Measurements from ENCODE around the gene TCEAL1.
"Not testable (repeated sequence)": the region's sequence is repeated elsewhere in the genome, so short reads cannot be mapped to it uniquely, and the experiment has no call there.

TCEAL1 gene

DNA sequence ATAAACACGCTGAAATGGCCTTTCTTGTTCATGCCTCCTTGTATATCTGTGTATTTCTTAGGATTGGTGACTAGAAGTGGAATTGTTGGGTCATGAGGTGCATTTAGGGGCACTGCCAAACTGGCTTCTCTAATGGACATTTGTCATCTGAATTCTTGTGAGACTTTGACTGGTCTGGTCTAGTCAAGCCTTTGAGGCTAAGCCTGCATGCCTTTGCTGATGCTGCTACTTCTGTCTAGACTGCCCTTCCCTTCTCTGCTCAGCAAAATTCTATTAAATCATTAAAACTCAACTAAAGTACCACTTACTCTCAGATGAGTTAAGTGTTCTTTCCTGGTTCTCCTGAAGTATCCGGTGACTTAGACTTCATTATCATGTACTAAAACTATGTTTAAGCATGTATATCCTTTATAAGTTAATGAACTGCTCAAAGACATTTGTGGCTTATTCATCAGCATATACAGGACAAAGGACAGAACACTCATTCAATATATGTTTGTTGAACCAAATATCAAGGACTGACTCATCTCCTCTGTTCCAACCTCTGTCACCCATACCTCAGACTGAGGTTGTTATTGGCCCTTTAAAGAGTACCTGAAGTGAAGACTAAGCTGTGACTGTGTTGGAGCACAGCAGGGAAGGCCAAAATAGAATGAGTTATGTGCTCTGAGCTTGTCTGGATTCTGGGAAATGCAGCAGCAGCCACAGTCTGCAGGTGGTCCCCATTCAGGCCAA, 9.0 kb downstream of the TCEAL1 start:
- no peak for DNase-seq

DNA sequence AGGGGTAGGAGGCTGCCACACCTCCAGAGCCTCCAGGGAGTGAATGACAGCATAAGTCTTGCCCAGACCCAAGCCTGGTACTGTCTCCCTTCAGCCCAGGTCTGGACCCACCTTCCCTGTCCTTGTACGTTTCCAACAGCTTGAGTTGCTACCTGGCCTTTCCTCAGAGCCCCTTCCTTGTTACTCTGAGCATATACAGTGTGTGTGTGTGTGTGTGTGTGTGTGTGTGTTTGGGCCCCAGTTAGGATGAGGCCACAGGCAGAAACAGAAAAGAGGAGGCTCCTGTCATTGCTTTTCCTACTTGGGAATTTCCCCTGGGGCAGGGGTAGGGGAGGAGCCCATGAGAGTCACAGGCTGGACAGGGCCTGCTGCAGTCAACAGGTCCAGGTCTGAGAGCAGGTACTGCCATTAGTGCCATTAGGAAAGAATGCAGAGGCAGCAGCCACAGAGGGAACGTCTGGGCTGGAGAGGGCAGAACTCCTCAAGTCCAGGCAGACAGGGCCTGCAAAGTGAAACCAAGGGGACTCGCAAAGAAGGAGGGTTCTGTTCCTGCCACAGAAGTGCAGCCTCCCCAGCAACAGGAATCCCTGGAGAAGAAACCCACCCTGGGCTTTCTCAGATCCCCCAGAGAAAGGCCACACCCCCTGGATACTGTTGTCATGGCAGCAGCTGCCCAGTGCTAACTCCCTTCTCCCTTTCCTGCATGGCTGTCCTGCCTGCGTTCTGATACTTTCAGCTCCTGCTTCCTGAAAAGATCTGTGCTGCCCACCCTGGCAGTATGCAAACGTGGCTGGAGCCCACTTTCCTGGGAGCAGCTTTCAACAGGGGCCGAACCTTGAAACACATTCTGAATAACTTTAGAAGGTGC, 9.9 kb downstream of the TCEAL1 start:
- DNase-seq, result not testable (repeated sequence)

DNA sequence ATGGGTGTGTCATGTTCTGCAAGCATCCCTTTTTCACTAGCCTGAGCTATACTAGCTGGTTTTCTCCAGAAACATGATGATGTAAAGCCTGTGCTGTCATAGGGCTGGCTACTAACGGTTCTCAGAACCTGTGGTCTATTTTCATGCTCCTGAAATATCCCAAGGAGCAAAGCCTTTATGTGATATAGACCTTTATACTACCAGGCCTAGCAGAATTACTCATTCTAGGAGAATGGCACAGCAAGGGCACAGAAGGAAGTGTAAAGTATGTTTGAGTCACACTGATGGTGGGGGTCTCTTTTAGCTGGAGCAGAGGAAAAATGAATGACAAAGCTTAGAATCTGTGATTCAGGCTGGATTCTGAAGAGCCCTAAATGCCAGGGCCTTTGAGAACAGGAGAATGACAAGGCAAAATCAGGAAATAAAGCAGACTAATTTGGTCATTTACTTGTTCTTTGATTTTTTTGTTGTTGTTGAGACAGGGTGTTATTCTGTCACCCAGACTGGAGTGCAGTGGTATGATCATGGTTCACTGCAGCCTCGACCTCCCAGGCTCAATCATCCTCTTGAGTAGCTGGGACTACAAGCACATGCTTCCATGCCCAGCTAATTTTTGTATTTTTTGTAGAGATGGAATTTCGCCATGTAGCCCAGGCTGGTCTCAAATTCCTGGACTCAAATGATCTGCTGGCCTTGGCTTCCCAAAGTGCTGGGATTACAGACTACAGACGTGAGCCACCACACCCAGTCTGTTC, 11.8 kb downstream of the TCEAL1 start:
- no peak for DNase-seq

DNA sequence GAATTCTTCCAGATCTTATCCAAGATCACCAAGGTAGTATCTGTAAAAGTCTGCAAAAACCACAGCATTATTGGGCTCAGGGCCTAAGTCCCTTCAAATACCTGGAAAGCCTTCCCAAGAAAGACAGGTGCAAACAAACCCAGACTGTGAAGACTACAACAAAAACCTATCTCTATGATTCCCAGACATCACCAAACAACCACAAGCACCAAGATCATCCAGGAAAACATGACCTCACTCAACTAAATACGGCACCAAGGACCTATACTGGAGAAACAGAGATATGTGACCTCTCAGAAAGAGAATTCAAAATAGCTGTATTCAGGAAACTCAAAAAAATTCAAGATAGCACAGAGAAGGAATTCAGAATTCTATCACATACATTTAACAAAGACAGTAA, 15.3 kb downstream of the TCEAL1 start:
- no peak for DNase-seq

DNA sequence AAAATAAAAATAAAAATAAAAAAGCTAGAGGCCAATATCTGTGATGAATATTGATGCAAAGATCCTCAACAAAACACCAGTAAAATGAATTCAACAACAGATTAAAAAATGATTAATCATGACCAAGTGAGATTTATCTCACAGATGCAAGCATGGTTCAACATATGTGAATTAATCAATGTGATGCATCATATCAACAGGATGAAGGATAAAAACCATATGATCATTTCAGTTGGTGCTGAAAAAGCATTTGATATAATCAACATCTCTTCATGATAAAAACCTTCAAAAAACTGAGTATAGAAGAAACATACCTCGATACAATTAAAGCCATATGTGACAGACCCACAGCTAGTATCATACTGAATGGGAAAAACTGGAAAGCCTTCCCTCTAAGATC, 18.9 kb downstream of the TCEAL1 start:
- DNase-seq, result no peak

DNA sequence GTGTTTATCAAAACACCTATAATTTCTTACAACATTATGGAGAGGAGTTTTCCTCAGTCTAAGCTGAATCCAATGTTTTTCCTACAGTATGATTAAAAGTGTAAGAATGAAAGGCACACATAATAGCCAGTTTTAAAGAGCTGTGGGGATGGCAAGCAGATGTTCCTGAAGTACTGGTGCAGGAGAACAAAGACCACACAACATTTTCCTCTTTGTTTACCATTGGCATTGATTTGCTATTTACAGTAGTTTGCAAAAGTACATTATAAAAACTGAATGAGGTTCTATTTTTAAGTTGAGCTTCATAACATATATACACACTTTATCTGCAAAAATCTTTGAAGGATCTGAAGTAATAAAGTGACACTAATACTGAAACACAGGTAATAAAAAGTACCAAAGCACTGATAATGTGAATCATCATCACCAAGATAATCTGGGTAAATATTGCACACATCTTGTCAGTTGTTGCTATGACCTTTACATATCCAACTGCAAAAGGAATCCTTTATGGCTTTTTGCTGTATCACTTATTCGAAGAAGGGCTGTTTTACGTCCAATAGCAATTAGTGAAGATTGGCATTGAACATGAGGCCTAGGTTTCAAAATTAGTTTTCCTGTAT, 22.5 kb downstream of the TCEAL1 start:
- no peak for DNase-seq

DNA sequence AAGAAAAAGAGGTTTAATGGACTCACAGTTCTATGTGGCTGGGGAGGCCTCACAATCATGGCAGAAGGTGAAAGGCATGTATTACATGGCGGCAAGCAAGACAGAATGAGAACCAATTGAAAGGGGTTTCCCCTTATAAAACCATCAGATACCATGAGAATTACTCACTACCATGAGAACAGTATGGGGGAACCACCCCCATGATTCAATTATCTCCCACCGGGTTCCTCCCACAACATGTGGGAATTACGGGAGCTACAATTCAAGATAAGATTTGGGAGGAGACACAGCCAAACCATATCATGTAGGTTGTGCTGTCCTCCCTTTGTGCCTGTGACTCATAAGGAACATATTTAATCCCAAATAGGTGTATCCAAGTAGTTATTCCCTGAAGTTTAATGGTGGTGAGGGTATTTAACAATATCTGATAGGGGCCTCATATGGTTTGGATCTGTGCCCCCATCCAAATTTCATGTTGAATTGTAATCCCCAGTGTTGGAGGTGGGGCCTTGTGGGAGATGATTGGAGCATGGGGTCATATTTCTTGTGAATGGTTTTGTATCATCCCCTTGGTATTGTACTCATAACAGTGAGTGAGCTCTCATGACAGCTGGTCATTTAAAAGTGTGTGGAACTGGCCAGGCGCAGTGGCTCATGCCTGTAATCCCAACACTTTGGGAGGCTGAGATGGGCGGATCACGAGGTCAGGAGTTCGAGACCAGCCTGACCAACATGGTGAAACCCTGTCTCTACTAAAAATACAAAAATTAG, 26.6 kb downstream of the TCEAL1 start:
- DNase-seq, result not testable (repeated sequence)

DNA sequence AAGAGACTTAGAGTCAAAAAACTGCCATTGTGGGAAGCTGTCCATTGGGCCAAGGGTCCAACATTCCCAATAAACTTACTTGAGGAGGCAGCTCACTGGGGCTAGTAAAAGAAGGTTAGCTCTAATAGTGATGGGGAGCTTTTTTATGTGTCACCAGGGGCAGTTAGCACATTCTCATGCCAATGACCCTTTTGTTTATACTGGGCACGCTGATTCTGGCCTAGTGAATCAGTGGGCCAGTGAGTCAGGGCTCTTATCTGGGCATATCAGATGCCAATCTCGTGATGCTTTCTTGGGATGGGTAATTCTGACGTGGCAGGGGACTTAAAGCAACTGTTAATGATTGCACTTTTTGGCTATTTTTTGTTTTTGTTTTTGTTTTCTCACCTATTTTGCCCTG, 27.8 kb downstream of the TCEAL1 start:
- no peak for DNase-seq

DNA sequence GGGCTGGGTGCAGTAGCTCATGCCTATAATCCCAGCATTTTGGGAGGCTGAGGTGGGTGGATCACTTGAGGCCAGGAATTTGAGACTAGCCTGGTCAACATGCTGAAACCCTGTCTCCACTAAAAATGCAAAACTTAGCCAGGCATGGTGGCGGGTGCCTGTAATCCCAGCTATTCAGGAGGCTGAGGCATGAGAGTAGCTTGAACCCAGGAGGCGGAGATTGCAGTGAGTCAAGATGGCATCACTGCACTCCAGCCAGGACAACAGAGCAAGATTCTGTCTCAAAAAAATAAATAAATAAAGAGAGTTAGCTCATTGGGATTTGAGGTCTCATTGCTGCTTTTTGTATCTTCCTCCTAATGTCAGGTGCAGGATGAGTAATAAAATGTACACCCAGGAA, 28.3 kb downstream of the TCEAL1 start:
- not testable (repeated sequence) for DNase-seq

DNA sequence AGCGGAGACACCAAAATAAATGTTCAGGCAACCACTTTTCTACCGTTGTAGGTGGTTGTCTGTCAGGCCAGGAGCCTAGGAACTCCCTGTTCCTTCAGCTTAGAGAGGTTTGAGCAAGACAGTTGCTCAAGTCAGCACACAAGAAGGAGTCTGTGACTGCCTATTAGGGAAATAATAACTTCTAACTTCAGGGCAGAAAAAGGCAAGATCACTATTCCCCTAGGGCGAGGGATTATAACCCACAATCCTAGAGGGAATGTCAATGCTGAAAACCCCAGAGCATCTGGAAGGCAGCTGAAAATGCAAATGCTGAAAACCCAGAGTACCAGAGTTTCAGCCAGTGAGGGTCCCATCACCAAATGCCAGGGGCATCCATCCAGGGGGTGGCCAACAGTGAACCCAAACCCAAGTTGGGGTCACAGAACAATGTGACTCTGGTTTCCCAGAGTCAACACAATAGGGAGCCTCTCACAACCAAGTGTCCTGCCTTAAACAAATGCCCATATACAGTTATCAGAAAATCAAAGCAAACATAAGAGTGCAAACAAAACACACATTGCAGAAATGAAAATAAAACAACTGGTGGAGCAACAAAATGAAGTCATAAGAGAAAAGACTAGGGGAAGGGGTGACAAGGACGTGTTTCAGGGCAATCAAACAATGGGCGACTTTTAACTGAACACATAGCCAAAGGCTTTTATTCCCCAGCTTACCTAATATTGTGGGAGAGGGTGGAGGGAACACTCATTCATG, 30.1 kb downstream of the TCEAL1 start:
- DNase-seq, result no peak

DNA sequence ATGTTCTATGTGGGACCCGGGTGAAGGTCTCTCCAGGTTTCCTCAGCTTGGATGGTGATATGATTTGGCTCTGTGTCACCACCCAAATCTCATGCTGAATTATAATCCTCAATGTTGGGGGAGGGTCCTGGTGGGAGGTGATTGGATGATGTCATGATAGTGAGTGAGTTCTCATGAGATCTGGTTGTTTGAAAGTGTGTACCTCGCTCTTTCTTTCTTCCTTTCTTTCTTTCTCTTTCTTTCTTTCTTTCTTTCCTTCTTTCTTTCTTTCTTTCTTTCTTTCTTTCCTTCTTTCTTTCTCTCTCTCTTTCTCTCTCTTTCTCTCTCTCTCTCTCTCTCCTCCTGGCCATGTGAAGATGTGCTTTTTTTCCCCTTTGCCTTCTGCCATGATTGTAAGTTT, 30.7 kb downstream of the TCEAL1 start:
- not testable (repeated sequence) for DNase-seq

DNA sequence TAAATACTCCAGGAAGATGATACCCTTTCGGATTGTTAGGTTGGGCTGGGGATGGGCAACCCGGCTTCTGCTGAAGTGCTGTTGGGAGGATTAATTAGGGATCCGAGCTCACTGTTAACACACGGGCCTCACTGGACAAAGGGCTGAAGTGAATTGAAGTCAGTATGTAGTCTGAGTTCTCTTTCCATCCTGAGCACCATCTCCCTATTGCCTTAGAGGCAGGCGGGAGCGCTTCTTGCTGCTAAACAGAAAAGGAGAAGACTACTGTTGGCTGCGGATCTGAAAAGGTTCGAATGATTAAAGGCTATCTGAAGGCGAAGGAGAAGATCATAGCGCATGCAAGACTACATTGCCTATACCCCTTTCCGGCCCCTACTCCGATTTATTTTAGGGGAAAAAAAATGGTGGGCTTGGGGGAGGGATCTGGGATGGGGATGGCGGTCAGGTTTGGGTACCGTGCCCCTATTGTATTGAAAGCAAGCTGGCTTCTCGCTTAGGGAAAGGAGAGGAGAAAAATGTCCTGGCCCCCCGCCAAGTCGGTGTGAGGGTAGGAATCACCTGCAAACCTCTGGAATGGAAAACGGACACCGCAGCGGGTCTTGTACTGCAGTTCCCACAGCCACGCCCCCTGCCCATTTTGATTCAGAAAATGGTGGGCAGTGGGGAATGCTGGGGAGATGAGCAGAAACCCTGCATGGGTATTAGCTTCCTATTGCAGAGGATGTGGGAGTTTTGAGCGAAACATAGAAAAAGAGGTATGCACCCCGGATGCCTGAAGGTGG, 35.4 kb downstream of the TCEAL1 start:
- no peak for DNase-seq

DNA sequence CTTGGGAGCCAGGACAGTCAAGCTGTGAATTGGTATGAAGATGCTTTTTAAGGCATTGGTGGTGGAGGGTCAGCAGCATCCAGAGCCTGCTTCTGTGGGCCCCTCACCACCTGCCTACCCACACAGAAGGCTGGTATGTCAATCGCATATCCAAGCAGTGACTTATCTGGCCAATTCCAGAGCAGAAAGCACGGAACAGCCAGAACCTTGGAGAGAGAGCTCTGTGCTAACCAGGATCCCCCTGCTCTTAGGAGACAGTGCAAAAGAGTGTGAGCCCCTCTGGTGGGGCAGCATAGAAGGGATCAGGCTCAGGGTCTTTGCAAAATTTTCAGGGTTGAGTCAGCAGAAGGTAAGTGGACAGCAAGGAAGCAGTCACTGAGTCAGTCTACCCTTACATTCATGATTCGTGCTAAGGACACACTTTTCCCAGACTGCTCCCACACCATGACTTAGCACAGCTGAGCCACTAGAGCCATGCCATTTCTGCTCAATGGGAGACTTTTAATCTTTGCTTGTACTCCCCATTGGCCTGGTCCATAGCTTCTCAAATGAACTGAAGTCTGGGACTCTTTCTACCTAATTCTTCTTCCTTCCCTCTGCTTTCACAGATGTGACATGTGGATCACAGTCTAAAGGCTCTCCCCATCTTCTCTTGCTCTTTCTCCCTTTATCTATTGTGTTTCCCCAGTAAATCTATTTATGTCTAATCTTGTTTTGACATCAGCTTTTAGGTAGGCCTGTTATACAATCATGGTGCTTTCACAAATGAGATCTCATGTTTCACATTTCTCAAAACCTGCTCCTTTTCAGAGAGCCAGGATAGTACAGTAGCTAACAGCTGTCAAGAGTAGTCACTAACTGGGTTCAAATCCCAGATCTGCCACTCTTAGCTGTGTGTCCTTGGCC, 37.7 kb downstream of the TCEAL1 start:
- DNase-seq, result no peak

DNA sequence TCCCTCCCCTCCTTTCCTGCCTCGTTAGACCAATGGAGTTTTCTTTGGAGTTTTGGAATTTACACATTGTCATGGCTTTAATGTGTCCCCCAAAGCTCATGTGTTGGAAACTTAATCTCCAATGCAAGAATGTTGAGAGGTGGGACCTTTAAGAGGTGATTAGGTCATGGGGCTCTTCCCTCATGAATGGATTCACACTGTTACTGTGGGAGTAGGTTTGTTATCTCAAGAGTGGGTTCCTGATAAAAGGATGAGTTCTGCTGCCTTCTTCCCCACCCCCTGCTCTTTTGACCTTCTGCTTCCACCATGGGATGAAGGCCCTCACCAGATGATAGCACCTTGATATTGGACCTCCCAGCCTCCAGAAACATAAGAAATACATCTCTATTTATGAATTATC, 41.0 kb downstream of the TCEAL1 start:
- no peak for DNase-seq

DNA sequence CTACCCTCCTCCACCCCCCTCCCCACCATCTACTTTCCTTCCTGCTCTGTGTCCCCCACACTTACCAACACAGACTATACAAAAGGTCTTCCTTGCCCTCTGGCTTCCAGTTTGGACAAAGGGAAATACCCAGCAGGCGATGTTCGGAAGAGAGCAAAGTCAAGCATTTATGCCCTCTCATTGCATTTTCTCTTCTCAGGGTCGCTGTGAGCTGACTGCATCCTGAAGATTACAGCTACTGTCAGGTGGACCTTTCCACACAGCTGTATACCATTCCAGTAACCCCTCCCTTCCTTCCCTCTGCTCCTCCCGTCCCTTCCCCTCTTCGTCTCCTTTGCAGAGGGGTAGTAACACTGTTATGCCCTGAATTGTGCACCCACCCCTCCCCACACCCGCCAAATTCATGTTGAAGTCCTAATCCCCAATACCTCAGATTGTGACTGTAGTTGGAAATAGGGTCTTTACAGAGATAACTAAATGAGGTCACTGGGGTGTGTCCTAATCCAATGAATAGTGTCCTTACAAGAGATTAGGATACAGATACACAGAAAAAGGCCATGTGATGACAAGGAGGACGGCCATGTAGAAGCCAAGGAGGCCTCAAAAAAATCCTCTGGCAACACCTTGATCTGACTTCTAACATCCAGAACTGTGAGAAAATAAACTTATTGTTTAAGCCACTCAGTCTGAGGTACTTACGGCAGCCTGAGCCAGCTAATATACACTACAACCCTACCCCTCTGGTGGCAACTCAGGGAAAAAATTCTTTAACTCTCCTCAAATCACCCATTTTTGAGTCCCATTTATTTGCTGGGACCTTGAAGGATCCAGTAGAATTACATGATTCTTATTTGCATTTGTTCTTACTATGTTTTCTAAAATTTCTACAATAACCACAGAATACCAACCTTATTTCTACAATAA, 46.0 kb downstream of the TCEAL1 start:
- DNase-seq, result no peak

DNA sequence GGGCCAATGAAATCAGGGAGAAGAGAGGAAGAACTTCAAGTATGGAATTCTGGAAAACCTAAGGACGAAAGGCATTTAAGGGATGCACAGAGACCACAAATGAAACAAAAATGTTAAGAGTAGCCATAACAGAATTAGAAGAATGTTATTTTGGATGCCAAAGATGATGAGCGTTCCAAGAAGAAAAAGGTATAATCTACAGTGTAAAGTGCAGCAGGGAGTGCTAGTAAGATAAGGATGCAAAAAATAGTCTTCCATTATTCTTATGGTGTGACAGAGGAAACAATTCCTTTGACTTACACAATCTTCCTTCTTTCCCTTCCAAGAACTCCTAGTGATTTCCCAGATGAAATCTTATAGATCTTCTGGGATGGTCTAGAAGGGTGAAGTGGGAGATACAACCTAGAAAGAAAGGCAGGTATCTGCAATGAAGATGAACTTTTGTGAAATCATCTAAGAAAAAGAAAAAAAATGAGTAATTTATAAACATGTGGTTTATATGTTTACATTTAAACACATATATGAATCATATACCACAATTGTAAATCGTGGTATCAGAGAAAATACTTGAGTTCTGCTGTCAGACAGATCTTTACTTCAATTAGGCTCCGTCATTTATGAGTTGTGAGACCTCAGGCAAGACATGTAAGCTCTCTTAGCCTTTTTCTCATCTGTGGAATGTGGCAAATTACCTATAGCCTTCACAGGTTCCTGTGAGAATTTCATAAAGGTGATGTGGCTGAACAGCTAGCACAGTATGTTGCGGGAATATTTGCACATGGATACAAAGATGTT, 49.6 kb downstream of the TCEAL1 start:
- DNase-seq, result no peak
